Measurements from ENCODE around the gene MYZAP.
"Not testable (repeated sequence)": the region's sequence is repeated elsewhere in the genome, so short reads cannot be mapped to it uniquely, and the experiment has no call there.

MYZAP gene

DNA sequence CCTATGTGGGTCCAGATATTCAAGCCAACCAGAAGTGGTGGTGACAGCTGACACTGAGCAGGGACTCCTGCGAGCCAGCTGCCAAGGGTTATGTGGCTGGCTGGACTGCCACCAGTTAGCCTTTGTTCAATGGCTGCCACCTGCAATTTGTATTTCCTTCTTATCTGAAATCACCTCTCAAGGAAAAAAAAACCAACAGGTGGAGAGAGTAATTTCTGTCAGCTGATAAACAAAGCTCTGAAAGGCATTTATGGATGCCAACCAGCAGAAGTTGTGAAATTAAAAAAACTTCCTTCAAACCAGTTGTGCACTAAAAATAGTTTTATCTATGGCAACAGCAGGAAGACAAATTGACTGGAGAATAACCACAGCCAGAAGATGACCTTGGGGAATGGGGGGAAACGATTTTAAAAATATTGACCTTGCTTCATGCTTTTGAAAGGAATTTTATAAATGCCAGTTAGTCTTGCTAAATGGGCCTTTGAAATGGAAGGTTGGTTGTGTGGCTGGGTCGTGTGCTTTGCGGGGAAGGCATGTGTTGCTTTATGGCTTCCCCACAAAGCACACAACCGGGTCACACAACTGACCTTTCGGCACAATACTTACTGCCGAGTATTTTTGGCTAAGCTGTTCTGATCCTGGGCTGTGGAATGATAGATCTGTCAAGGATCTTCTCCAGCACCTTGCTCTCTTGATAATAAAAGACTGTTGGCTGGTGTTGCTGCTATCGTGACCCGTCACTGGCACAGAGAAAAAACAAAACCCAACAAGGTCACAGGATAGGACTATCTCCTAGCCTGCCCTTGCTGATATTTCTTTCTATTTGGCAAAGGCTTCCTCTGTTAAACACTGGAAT is 3.5 kb downstream of the MYZAP start:
- DNase-seq (ENCODE audit: low read depth) = no peak

DNA sequence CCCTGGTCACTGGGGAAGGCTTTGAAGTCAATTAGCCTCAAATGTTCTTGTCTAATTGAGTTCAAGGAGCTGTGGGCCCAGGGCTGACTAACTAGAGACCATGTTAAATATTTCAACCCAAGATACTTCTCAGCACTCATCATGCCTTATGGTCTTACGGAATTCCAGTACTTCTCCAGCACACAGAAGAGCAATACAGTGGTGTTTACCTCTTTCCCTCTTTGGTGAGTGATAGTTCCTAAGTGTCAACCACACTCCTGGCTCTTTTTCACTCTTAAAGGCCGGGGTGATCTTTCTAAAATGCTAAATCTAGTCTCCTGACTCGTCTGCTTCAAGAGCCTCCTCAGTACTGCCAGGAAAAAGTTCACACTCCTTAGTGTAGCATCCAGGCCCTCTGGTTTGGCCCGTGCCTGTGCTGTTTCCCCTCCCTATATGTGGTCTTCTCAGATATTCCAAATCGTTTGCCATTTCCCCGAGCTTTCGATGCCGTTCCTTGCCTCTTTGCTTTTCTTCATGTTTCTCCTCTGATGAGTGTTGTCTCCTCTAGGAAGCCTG is 4.7 kb downstream of the MYZAP start:
- DNase-seq (ENCODE audit: low read depth) = no peak

DNA sequence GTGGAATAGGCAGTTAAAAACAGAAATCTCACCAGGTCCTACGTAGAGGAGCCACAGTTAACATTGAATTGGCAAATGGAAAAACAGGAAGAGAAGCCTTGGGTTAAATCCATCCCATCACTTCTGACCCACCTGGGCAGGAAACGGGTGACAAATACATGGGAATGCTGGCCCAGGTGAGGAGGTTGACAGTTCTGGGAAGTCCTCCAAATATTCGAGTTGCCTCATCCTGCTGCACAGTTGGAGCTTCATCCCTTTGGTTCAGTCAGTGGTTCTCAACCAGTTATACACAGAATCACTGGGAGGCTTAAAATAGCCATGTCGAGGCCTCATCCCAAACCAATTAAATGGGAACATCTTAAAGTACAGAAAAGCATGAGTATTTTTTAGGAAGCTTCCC is 5.3 kb downstream of the MYZAP start:
- DNase-seq (ENCODE audit: low read depth) = no peak

DNA sequence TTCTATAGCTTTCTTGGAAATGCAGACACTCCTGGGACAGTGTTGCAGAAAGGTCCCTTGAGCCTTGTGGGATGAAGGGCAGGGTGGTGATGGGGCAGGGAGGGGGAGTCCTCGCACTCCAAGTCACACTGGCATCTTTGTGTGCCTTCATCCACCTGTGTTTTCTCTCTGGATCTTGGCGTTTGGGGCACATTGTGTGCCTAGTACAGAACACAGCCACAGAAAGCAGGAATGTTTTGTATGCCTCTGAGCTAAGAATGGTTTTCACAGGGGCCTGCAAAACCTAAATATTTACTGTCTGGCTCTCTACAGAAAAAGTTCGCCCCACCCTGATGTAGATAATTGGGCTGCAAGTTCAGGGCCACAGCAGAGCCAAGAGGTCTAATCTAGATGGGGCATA is 5.7 kb downstream of the MYZAP start:
- DNase-seq (ENCODE audit: low read depth) = no peak

DNA sequence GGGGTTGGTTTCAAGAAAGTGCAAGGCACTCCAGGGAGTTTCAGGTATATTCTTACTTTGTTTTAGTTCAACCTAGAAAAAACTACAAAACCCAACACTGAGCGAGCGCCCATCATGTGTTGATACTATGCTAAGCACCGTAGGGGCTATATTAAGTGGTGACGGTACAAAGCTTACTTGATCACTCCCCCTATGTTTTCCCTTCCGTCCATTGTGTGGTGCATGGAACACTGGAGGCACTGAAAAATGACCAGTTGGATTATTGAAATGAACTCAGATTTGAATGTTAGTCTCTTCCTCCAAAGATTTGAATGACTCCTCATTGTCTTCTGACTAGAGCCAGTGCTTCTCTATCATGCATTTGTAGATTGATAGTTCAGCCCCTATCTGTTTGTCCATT is 6.6 kb downstream of the MYZAP start:
- DNase-seq (ENCODE audit: low read depth) = no peak

DNA sequence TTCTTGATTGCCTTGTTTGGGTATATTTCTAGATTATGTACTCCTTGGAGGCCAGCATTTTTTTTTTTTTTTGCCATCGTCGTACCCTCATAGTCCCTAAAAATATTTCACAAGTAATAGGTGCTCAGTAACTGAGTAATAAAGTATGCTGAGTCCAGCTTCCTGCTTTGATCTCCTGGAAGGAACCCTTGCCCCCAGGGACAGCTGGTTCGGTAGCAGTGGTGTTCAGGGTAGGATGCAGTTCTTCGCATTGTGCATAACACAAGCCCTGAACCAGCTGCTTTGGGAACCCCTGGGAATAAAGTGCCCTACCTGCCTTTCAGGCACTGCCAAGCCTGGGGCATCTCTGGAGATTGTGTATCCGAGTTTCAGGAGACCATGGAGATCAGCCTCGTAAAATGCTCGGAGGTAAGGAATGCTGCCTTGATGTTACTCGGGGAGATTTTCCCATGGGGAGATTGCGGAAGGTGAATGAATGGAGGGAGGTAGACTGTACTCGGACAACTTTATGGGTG is 7.6 kb downstream of the MYZAP start:
- DNase-seq (ENCODE audit: low read depth) = no peak

DNA sequence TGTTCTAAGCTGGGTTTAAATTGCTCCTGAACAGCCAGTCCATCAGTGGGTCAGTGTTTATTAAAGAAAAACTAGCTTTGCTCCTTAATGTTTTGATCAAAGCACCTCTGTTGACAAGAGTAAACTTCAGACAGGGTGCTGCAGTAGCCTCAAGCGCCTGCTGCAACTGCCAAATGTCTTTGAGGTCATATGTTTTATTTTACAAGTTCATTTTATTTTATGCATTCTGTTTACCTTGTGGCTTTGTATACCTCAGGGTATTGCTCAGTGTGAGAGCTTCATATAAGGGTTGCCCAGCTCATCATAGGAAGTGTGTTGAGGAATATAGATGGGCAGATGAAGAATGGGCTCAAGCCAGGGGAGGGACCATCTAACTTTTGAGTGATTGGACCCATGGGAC is 8.5 kb downstream of the MYZAP start:
- no peak for DNase-seq (ENCODE audit: low read depth)

DNA sequence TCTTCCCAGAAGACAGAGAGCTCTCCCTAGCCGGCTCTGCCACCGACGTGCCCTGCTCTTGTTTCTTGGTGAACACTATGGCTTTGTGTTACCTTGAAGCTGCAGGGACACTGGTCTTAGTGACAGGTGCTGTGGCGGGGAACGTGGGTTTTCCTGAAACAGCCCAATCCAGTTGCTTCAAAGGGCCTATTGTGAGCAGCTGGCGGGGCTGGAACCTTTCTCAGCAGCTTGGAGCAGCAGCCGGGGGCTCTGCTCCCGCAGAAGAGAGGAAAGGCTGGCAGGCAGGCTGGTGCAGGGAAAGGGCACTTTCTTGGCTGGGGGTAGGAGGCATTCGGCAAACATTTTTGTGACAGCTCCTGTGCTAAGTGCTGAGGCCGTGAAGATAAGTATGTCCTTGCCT is 12.8 kb downstream of the MYZAP start:
- DNase-seq (ENCODE audit: low read depth) = no peak

DNA sequence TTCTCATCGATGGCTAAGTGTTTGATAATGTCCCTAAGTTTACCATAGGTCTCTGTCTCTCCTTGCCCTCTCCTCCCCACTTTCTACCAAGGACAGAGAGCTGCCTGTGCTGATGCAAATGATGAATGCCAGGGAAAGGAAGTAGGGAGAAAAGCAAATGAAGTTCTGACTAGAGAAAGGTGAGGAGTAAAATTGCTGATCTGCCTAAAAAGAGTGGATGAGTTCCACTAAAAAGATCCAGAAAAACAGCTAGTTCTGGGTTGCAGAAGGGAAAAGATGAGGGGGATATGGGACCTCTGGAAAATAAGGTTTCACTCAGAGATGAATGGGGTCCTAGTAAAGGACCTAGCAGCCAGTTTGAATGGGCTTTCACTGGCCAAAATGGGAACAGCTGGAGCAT is 13.8 kb downstream of the MYZAP start:
- no peak for DNase-seq (ENCODE audit: low read depth)

DNA sequence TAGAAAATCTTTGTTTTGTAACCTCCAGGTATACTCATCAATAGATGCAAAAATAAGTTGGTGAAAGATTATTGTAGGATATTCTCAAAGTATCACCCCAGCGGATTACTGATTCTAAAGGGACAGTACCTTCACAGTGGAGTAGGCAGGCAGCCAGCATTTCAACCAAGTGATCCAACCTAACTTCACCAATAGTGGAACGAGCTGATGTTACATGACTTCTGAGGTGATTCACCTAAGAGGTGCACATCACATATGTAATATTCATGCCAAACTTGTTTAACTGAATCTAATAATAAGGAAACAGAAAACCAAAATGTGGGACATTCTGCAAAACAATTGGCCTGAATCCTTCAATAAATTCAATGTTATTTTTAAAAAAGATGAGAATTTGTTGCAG is 14.3 kb downstream of the MYZAP start:
- no peak for DNase-seq (ENCODE audit: low read depth)

DNA sequence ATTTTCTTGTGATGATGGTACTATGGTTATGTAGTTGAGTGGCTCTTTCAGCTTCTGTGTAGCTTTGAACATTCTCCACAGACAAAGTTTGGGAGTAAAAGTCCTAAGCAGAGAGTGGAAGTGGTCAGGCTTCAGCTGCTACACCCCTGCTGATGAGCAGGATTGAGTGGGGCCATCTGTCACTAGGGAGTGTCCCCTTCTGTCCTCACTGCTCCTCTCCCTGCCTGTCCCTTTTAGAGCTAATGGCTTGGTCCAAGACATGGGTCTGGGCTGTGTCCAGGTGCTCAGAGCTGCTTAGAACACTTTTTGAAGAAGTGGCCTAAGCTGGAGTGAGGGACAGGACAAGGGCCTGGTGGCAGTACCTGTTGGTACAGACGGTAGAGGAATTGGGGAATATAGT is 15.1 kb downstream of the MYZAP start:
- DNase-seq (ENCODE audit: low read depth) = no peak

DNA sequence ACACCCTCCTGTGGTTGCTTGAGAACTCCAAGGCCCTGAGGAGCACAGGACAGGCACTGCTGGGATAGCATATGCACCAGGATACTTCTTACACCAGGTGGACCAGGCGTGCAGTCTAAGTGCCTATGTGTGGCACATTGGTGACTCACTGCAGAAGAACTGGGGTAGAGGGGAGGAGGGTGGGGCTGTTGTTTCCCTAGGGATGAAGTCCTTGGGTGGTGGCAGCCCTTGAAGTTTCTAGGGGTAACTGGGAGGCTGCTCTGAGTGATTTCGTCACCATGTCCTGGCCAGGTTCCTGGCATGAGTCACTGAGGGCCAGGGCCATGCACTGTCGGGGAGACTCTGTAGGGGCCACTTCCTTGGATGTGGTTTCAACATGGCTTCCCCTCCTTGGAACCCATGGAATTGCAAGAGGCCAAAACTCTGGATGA is 15.9 kb downstream of the MYZAP start:
- no peak for DNase-seq (ENCODE audit: low read depth)

DNA sequence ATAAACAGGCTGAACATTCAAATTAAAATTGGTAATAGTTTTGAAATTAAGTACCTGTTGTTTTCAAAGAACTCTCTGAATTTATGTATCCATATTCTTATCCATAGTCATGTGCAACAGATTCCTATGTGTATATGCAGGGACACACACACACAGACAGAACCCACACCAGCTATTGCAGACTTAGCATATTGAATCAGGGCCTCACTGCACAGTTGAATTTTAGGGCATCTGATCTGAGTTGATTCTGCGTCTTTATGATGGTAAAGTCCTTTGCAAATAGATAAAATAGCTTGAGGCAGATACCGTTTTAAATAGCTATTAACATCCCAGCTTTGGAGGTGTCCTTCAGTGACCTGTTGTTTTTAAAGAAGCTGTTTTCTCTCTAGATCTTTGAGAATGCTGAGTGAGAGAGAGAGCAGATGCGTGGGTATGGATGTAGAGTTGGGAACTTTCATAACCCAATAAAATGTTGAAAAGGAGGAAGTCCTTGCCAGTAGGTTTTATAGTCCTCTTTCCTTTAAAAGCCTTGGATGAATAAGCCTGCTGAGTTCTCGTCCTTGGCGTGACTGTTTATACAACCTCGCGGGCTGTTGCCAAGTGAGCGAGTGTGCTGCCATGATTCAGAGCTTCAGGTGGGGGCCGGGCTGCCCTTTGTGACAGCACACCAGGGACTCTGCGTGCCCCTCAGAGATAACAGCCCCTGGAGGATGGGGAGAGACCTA is 18.3 kb downstream of the MYZAP start:
- no peak for DNase-seq (ENCODE audit: low read depth)

DNA sequence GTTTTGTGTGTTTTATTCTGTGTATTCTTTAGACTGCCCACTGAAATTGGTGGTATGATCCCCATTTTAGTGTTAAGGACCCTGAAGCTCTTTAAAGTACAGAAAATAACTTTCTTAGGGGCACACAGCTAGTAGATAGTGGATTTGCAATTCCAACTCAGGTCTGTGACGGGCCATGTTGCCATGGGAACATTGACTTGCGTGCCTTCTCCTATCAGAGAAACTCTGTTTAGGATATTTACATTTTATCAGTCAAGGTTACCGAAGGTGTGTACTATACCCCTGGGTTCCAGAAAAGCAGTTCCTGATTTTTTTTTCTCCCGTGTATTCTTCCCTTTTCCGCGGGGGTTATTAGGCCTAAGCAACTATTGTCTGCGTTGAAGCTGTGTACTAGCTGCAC is 19.4 kb downstream of the MYZAP start:
- DNase-seq (ENCODE audit: low read depth) = no peak

DNA sequence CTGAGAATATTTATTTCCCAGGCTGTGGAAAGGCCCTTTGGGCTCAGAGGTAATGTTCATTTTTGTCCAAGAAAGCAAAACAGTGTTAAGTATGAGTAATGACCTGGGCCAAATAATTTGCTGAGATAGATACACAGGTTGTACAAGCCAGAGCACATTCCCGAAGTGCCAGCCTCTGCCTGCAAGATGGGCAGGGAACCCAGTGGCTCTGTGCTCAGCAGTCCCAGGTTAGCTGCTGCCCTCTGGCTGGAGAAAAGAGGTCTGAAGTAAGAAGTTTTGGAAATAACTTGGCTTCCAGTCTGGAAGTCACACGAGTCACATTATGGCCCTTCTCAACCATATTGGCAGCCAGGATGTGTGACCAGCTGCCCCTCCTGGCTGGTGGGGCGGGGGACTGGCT is 20.2 kb downstream of the MYZAP start:
- DNase-seq (ENCODE audit: low read depth) = no peak

DNA sequence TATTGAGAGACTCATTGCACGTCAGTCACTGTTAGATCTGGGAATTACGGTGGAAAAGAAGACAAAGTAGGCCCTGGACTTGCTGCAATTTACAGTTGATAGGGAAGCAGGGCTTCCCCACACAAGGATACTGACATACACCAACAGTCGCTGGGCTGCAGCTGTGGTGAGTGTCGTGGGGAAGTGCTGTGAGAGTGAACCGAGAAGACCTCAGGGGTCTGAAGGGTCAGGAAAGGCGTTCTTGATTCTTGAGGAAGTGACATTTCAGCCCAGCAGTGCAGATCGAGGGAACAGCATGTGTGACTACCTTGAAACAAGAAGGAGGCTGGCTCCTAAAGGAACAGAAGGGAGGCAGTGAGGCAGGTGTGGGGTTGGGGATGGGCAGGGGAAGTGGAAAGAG is 22.5 kb downstream of the MYZAP start:
- DNase-seq (ENCODE audit: low read depth) = no peak

DNA sequence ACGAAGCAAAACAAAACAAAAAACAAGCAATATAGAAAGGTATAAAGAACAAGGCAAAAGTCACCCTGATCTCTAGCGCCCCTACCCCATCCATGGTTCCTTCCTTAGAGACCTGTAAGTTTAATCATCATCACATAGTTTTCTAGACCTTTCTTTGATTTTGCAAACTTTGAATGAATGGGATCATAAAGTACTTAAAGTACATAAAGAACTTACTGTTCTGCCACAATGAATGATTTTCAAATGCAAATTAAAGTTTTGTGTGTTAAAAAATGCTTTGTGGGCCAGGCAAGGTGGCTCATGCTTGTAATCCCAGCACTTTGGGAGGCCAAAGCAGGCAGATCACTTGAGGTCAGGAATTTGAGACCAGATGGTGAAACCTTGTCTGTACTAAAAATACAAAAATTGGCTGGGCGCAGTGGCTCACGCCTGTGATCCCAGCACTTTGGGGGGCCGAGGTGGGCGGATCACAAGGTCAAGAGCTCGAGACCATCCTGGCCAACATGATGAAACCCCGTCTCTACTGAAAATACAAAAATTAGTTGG is 24.3 kb downstream of the MYZAP start:
- DNase-seq (ENCODE audit: low read depth) = not testable (repeated sequence)

DNA sequence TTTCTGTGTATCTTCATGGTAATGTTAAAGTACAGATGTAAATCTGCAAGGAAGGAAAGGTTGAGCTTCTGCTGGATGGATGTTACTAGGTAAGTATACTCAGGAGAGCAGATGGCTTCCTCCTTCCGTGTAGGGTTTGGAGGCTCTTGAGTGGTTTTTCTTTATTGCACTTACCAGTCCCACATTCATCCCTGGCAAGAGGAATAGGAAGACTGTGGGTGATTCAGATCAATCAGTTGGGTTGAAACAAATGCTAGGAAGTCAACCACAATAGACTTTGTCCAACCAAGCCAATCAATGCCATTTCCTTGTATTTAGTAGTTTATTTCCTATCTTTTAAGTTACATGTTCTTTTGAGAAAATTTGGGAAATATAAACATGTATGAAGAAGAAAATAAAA is 26.6 kb downstream of the MYZAP start:
- DNase-seq (ENCODE audit: low read depth) = no peak

DNA sequence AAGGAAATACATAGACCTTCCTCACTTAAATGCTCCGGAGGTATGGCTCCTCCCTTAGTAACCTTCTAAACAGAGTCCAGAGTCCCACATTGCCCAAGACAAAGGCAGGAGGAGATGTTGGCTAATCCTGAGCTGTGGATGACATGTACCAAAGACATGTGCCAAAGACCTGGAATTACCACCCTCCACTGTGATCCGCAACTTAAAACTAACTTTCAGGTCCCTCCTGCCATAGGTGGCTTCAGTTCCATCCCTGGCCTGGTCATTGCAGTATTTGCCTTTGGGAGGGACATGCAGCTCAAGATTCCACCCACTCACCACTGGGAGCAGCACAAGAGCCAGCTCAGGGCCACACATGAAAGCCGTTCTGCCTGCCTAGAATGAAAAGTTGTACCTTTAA is 28.0 kb downstream of the MYZAP start:
- no peak for DNase-seq (ENCODE audit: low read depth)

DNA sequence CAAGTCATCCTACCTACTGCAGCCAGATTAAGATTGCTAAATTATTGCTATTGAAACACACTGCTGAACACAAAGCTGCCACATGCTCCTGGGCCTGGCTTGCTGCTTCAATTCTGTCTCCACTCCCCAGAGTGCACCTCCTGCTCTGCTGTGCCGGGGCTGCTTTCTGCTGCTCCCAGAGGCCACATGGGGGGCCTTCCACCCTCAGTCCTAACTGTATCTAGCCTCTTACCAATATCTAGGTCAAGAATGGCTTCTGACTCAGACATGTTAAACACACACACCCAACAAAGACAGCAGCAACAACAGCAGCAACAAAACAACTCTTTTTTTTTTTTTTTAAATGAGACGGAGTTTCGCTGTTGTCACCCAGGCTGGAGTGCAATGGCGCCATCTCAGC is 33.0 kb downstream of the MYZAP start:
- no peak for DNase-seq (ENCODE audit: low read depth)

DNA sequence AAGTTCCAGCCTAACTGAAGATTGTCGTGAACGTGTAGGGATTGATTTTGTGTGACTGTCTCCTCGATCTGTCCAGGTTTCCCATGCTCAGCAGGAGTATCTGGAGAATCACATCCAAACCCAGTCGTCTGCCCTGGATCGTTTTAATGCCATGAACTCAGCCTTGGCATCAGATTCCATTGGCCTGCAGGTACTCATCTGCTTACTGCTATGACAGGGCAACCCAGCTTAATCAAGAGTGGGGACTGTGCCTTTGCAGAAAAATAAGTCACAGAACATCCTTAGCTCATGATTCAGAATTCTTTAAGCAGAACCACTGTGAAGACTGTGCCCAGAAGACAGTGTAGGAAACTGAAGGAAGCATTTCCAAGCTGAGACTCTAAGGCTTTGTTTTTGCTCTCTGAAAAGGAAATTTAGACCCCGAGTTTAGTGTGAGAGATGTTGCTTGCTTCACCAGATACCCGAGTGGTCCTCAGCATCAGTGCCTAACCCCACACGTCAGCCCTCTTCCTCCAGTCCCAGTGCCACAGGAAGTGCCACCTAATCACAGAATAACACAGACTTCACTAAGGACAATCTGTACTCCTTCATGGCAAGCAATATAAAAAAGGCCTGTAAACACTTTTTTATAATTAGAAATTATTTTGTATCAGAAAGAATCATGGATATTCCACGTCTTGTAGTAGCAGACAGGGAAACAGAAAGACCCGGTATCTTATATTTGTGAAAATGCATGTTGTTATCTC is 34.2 kb downstream of the MYZAP start:
- no peak for DNase-seq (ENCODE audit: low read depth)
